ENCODE data around the gene MSI2.

Gene MSI2

DNA sequence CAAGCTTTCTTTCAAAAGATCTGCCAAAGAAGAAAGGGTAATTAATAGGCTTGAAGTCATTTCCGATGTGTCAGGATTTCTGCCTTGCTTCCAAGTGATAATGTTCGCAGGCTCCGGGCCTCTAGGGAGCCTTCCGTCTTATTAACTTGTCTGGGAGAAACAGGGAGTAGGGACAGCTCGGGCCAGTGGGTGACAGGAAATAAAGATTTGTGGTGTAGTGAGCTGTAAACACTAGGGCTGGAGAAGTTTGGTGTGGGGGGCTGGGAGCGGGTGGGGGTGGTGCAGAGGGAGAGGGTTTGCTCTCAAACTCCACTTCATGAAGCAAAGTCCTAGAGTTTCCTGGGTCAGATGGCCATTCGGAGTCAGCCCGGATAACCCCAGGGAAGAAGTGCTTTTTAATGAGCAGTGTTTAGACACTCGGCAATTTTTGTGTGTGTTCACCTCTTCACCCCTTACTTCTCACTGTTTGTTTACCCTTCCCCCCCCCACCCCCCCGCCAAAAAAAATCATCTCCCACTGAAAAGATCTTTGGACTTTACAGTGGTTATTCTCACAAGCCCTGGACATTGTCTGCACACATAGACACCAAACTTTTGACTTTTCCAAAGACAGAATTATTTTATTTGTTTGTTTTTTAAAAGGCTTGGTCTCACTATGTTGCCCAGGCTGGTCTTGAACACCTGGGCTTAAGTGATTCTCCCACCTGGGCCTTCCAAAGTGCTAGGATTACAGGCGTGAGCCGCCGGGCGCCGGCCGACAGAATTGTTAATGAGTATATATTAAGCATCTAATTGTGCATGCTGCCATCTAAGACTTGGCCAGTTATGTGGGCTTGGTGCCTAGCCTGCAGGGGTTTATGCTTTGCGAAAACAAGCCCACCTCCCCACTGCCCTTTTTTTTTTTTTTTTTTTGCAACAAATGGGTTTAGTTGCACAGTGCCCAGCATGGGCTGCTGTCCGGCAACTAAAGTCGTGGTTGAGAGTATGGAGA is 292.4 kb downstream of the MSI2 start:
- peak; percentile 14 for DNase-seq

GRCh38 chr17:57549468-57549867 is 293.1 kb downstream of the MSI2 start:
- DNase-seq: no peak

- DNase-seq: no peak
Measured at GRCh38 chr17:57550016-57550415, 293.7 kb downstream of the MSI2 start.

DNA sequence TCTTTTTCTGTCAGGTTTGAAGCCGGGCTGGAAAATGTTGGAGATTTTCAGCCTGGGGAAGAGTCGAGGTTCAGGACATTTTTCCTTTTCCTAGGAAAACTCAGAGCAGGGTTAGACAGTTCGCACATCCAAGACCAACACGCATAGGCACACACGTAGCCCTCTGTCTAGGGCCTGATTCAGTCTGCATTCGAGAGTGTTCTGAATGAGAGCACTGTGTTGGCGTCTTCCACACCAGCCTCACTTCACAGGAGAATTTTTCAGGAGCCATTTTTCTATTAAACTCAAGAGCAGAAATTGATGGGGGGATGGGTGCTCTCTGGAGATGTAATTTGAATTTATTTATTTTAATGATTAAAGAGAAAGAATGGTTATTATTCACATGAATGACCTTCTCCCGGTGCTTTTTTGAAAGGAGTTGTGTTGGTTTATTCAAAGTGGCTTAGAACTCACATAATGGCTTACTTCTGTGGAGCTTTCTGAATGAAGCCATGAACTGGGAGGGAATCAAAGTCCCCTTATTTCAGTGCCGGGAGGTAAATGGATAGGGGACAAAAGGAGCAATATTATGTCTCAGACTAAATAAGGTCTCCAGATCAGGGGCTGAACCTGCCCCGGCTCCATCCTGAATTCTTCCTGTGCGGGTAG is 294.5 kb downstream of the MSI2 start:
- no peak for DNase-seq

DNA sequence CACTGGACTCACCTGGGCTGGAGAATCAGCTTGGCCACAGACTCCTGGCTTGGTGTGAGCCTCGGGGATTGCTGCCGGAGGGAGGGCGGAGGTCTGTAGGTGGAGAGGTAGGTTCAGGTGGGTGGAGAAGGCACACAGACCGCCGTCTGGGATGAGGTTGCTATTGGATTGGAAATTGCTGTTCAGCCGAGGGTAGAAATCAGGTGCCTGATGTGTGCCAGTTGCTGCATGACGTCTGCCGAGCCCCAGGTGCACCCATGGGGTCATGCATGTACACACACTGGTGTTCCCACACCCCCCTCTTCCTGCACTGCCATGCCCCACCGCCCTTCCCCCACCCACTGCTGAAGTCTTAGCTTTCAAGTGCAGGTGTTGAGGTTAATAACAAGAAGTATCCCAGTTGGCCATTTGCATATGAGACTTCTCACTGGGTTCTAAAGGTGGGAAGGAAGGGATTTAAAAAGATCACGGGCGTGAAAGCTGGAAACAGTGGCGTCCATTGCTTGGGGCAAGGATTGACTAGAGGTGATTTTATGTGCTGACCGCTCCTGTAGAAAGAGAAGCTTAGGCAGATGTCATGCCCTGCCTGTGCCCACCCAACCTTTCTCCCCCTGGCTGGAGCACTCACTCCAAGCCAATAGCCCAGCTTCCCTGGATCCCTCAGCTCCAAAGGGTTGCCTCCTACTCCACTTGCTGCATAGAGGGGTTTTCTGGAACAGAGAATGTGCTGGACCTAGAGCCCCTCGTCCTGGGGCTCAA is 295.2 kb downstream of the MSI2 start:
- no peak for DNase-seq

DNA sequence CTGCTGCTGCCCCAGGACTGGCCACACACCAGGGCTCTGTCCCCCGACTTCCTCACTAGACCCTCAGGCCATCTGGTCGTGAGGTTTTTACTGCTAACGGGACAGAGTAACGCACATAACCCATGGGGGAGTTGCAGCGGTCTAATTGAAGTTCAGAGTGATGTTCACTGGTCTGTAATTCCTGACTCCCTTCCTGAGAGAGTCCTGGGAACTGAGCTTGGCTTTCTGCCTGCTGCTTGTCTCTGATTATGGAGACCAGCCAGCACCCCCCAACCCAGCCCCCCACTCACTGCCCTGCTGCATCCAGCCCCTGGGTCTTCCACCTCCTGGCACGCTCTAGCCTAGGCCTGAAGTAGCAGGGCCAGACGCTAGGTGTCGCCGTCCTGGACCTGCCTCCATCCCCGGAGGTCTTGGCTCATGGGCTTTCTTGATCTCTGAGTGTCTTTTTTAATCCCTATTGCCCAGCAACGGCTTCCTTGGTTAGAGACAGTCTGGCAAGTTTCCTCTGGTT is 295.8 kb downstream of the MSI2 start:
- peak; percentile 17 for DNase-seq

DNA sequence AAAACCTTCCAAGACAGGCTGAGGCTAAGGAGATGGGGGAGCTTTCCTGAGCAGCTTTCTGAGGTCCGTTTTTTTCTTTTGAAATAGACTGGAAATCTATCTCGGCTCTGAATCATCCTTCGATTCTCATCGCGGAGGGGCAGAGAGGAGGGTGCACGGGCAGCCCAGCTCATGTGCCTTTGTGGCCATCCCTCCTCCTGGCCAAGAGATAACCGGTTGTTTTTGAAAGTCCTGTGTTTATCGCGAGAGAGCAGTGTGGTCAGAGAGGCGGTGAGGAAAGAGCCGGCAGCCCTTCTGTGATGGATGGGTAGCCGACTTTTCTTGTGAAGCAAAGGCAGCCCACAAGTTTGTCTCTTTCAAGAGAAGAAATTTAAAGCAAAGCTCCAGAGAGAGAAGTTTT is 297.2 kb downstream of the MSI2 start:
- peak; percentile 24 for DNase-seq

DNA sequence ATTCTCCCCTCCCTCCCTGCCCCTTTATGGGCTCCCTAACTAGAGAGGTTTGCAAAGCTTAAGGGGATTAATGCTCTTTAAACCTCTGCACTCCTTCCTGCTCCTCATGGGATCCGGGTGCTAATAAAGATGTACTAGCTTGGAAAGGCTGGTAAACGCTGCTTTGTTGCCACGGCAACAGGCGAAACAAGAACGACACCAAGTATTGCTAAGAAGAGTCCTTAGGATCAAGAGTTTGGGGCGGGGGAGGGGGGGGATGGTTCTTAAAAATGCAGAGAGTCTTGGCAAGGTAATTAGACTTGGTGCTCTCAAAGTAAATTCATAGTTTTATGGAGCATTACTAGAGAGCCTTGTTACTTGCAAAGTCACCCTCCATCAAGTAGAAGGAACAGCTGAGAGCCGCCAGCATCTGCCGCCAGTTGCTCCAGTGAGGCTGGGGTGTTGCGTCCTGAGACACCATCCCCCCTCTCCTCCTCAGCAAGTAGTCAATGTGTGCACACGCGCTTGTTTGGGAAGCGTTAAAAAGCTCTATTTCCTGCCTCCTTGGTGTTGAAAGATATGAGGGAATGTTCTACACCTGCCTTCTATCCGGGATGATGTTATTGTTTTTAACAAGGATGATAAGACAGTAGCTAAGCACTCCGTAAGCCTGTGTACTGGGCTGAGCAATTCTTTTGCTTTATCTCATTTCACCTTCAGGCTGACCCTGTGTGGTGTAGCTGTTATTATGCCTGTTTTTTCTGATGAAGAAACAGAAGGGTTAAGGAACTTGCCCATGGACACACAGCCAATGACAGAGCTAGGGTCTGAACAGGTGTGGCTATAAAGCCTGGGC is 297.9 kb downstream of the MSI2 start:
- DNase-seq: peak; percentile 27

DNA sequence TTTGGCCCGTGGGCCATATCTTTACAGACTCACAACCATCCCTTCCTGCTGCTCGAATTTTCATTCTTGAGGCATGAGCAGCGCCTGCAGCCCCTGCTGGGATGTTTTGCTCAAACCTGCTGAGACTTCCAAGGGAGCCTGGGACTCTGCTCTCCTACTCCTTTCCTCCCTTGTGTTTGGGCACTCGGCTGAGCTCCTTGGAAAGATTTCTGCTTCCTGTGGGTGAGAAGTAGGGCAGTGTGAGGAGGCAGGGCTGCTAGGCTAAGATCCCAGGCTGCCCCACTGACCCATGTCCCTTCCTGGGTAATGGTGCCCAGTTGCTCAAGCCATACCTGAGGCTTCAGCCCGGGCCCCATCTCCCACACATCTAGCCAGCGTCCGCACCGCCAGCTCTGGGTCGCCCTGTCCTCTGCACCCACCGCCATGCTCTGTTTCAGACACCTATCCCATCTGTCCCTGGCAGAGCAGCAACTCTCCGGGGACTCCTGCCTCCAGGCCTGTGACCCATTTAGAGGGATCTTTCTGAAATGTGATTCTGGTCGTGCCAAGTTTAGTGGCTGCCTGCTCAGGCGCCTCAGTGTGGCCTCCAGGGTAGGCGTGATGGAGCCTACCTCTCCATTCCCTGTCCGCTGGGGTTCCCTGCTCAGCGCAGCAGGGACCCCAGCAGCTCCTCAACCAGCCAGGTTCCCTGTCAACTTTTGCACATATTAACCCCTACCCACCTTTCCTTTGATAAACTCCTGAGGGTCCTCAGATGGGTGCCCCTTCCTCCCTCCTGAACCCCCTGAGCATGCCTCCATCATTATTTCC is 298.7 kb downstream of the MSI2 start:
- DNase-seq: no peak

- DNase-seq: no peak
Measured at GRCh38 chr17:57555636-57556175, 299.4 kb downstream of the MSI2 start.

DNA sequence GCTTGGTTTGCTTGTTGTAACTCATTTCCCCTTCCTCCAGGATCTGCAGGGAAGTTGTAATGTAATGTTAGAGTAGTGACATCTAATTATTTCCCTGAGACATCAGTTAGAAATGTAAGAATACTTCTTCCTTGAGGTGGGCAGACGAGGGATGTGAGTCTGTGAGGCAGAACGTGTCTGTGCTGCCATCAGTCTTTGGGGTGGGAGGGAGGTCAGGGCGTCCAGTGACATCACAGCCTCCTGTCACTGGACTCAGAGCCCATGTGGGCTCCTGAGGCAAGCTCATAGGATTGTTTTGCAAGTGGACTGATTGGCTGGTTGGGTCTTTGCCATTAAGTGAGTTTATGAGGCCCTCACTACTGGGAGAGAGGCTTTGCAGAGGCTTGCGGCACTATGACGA is 300.0 kb downstream of the MSI2 start:
- no peak for DNase-seq

- DNase-seq: no peak
Measured at GRCh38 chr17:57556977-57557376, 300.7 kb downstream of the MSI2 start.

GRCh38 chr17:57557416-57557815 is 301.1 kb downstream of the MSI2 start:
- DNase-seq: no peak

DNA sequence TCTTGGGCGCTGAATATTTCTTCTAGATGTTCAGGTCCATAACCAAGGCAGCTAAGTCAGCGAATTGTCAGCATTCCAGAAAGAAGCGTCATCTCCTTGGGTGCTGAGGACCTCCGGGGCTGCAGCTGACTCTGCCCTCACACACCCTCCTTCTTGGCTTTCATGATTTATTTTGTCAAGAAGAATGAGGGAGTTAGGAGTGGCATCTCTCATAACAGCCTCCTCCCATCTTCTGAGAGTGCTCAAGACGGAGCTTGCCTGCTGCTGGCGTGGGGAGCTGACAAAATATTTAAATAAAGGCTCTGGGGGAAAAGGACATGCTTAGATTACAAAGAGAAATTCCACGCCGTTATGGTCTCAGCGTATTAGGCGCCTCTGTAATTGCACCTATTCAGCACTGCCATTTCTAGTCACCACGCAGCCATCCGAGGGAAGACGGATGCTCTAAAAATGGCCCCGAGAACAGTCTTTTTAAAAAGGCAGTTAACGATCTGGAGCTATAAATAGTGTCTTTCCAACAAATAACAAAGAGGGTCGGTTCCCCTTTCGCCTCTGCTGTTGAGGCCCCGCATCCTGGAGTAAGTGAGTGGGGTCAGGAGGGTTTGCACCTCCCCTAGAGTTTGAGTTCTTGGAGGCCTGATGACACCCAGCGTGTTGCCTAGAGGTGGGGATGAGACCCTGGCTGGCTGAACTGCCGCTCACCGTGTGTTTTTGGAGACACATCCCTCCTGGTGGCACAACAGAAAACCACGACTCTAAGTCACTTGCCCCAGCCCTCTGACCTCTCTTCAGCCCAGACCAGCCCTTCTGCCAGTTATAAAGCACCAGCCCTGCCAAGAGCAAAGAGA is 301.7 kb downstream of the MSI2 start:
- peak; percentile 86 for DNase-seq

GRCh38 chr17:57559226-57559625 is 302.9 kb downstream of the MSI2 start:
- DNase-seq: no peak

- no peak for DNase-seq
Measured at GRCh38 chr17:57559634-57560318, 303.5 kb downstream of the MSI2 start.

DNA sequence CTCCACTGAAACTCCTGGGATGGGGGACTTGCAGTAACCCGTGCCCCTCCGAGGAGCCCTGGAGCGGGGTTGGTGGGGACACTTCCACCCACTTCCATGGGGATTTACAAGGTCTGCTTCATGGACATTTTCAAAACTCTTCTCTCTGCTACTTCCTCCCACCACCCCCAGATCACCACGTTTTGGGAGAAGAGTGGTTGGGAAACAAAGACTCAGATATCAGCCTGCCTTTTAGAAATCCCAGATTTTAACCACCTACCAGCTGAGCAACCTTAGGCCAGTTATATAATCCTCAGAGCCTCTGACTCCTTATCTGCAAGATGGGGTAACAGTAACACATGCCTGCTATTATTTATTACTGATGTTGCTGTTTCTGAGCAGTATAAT is 304.0 kb downstream of the MSI2 start:
- no peak for DNase-seq

- DNase-seq: no peak
Measured at GRCh38 chr17:57561072-57561861, 304.9 kb downstream of the MSI2 start.

Data from fibroblast of skin of scalp (primary cell).